Ishikawa (cell line): ENCODE measurements around the gene ZDHHC11.

Source experiments
- CREB1 ChIP-seq: IDR thresholded peaks from 2 replicates; pipeline ENCODE4 v1.6.1; 2012; ENCODE audit warnings: low read depth
- EGR1 ChIP-seq: IDR thresholded peaks from 2 replicates; pipeline ENCODE4 v1.6.1; 2012
- EP300 ChIP-seq: IDR thresholded peaks from 2 replicates; pipeline ENCODE4 v1.6.1; 2012; ENCODE audit warnings: borderline replicate concordance
- FOXM1 ChIP-seq: IDR thresholded peaks from 2 replicates; pipeline ENCODE4 v1.6.1; 2012; ENCODE audit warnings: low read depth, borderline replicate concordance
- RAD21 ChIP-seq: IDR thresholded peaks from 2 replicates; pipeline ENCODE4 v1.6.1; 2012; ENCODE audit warnings: low read depth
- TF ChIP-seq, protein P1 (sequence below): IDR thresholded peaks from 2 replicates; pipeline ENCODE4 v1.6.1; 2012
- TF ChIP-seq, protein P2 (sequence below): IDR thresholded peaks from 2 replicates; pipeline ENCODE4 v1.6.1; 2012; ENCODE audit warnings: low read depth, mild to moderate bottlenecking

DNA sequence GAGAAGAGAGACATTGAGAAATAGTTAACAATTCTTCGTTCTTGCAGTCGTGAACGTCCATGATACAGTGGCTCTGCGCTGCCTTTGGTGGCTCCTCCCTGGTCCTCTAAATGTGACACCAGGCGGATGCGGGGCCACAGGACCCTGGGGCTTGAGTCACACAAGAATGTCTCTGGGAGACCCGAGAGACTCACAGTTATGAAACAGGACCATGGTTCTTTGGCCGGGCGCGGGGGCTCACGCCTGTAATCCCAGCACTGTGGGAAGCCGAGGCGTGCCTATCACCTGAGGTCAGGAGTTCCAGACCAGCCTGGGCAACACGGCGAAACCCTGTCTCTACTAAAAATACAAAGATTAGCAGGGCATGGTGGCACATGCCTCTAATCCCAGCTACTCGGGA lies 767 bp upstream of the ZDHHC11 start:
- TF ChIP-seq CREB1 = no peak
- no peak for TF ChIP-seq EP300
- TF ChIP-seq, protein P1, sequence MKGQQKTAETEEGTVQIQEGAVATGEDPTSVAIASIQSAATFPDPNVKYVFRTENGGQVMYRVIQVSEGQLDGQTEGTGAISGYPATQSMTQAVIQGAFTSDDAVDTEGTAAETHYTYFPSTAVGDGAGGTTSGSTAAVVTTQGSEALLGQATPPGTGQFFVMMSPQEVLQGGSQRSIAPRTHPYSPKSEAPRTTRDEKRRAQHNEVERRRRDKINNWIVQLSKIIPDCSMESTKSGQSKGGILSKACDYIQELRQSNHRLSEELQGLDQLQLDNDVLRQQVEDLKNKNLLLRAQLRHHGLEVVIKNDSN = no peak
- no peak for TF ChIP-seq RAD21
- TF ChIP-seq, protein P2, sequence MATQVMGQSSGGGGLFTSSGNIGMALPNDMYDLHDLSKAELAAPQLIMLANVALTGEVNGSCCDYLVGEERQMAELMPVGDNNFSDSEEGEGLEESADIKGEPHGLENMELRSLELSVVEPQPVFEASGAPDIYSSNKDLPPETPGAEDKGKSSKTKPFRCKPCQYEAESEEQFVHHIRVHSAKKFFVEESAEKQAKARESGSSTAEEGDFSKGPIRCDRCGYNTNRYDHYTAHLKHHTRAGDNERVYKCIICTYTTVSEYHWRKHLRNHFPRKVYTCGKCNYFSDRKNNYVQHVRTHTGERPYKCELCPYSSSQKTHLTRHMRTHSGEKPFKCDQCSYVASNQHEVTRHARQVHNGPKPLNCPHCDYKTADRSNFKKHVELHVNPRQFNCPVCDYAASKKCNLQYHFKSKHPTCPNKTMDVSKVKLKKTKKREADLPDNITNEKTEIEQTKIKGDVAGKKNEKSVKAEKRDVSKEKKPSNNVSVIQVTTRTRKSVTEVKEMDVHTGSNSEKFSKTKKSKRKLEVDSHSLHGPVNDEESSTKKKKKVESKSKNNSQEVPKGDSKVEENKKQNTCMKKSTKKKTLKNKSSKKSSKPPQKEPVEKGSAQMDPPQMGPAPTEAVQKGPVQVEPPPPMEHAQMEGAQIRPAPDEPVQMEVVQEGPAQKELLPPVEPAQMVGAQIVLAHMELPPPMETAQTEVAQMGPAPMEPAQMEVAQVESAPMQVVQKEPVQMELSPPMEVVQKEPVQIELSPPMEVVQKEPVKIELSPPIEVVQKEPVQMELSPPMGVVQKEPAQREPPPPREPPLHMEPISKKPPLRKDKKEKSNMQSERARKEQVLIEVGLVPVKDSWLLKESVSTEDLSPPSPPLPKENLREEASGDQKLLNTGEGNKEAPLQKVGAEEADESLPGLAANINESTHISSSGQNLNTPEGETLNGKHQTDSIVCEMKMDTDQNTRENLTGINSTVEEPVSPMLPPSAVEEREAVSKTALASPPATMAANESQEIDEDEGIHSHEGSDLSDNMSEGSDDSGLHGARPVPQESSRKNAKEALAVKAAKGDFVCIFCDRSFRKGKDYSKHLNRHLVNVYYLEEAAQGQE = no peak
- TF ChIP-seq FOXM1 = no peak
- no peak for TF ChIP-seq EGR1
